ENCODE results near the gene SKP1.

DNA sequence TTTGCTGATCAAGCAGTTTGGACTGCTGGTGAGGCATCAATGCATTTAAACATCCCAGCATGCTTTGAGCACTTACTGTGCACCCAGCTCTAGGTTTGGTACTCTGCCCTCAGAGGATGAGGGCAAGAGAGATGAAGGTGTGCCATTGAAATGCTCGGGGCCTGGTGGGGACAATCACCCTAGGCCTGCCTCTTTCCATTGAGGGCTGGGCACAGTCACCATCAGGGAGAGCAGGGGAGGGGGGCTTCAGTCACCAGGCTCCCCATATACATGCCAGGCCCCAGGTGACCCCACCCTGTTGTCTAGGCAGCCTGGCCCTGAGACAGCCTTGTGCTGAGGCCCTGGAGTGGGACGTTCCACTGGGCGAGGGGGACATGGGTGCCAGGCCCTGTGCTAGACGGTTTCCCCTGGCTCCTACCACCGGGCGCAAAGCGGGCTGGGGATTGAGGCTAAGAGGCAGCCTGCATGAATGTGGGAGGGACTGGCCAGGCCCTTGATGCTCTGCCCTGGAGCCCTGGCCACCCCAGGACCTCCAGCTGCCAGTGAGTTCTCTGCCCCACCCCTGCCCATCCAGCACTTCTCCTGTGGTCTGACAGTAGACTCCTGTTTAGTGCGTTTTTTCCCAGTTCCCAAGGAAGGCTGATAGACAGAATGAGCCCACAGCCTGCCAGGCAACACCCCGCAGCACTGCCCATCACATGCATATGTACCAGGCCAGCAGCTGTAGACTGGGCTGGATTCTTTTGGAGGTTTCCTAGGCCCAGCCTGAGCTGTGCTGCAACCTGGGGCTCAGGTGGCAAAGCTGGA lies 43.4 kb downstream of the SKP1 start:
- TF ChIP-seq, protein P1, sequence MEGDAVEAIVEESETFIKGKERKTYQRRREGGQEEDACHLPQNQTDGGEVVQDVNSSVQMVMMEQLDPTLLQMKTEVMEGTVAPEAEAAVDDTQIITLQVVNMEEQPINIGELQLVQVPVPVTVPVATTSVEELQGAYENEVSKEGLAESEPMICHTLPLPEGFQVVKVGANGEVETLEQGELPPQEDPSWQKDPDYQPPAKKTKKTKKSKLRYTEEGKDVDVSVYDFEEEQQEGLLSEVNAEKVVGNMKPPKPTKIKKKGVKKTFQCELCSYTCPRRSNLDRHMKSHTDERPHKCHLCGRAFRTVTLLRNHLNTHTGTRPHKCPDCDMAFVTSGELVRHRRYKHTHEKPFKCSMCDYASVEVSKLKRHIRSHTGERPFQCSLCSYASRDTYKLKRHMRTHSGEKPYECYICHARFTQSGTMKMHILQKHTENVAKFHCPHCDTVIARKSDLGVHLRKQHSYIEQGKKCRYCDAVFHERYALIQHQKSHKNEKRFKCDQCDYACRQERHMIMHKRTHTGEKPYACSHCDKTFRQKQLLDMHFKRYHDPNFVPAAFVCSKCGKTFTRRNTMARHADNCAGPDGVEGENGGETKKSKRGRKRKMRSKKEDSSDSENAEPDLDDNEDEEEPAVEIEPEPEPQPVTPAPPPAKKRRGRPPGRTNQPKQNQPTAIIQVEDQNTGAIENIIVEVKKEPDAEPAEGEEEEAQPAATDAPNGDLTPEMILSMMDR (IDR thresholded peaks at IDR 0.05): no peak
- no peak for TF ChIP-seq POLR2A (IDR thresholded peaks at IDR 0.05)
